HepG2 (cell line): ENCODE results near the gene IPO9. TPM values are rescaled to one million over a fixed set of nuclear protein-coding genes. Genes with fewer than 3 reads are reported as not detected.
A peak's percentile ranks its signal among the peaks of the same experiment; 100 is the strongest.

Experiments used
- AHR ChIP-seq: IDR thresholded peaks from 2 replicates; pipeline ENCODE4 v1.6.1; 2018; ENCODE audit warnings: missing genetic modification reagents, missing compliant biosample characterization
- EEA1 ChIP-seq: sonication (generic); formaldehyde crosslinking; IDR thresholded peaks from 2 replicates; pipeline ENCODE4 v1.5.1; 2020; ENCODE audit warnings: mild to moderate bottlenecking, missing genetic modification reagents, borderline replicate concordance
- ETV6 ChIP-seq: sonication (generic); formaldehyde crosslinking; conservative IDR thresholded peaks from 2 replicates; pipeline ENCODE4 v1.4.0; 2020; ENCODE audit warnings: missing genetic modification reagents
- GABPB1 ChIP-seq: IDR thresholded peaks from 2 replicates; pipeline ENCODE4 v1.6.1; 2016; ENCODE audit warnings: mild to moderate bottlenecking, missing genetic modification reagents, moderate library complexity, missing compliant biosample characterization
- HHEX ChIP-seq: IDR thresholded peaks from 2 replicates; pipeline ENCODE4 v1.6.1; 2016; ENCODE audit warnings: control low read depth
- KDM1A ChIP-seq: IDR thresholded peaks from 2 replicates; pipeline ENCODE4 v1.6.1; 2016; ENCODE audit warnings: missing compliant biosample characterization
- MED1 ChIP-seq: sonication (generic); formaldehyde crosslinking; IDR thresholded peaks from 2 replicates; pipeline ENCODE4 v1.4.0; 2020; ENCODE audit warnings: missing genetic modification reagents
- RBM39 ChIP-seq: fragments of 200-400 bp; formaldehyde crosslinking; IDR thresholded peaks from one replicate; pipeline ENCODE4 v1.6.1; 2018; ENCODE audit warnings: antibody characterized with exemption, mild to moderate bottlenecking, low read depth, low read length; ENCODE audit not compliant: poor library complexity, severe bottlenecking
- SAFB2 ChIP-seq: sonication (generic); formaldehyde crosslinking; IDR thresholded peaks from 2 replicates; pipeline ENCODE4 v1.5.1; 2020; ENCODE audit warnings: missing genetic modification reagents, low read depth, mild to moderate bottlenecking, borderline replicate concordance
- STAT5B ChIP-seq: sonication (generic); formaldehyde crosslinking; IDR thresholded peaks from 2 replicates; pipeline ENCODE4 v1.4.0; 2020; ENCODE audit warnings: missing genetic modification reagents
- TARDBP ChIP-seq: sonication (generic); formaldehyde crosslinking; IDR thresholded peaks from 2 replicates; pipeline ENCODE4 v1.8.0; 2022; ENCODE audit warnings: mild to moderate bottlenecking, missing genetic modification reagents
- ZFY ChIP-seq: sonication (generic); formaldehyde crosslinking; IDR thresholded peaks from 2 replicates; pipeline ENCODE4 v1.4.0; 2020; ENCODE audit warnings: missing genetic modification reagents
- ZNF124 ChIP-seq: sonication (generic); formaldehyde crosslinking; IDR thresholded peaks from 2 replicates; pipeline ENCODE4 v1.4.0; 2020; ENCODE audit warnings: missing genetic modification reagents
- ZNF343 ChIP-seq: sonication (generic); formaldehyde crosslinking; IDR thresholded peaks from 2 replicates; pipeline ENCODE4 v1.4.0; 2020; ENCODE audit warnings: mild to moderate bottlenecking, missing genetic modification reagents
- ZNF777 ChIP-seq: sonication (generic); formaldehyde crosslinking; IDR thresholded peaks from 2 replicates; pipeline ENCODE4 v1.4.0; 2020; ENCODE audit warnings: missing genetic modification reagents
- polyA plus RNA-seq, 8 experiments: library from polyadenylated mRNA; depleted of rRNA in 3 of 8; stranded (reverse) in 7 of 8; unstranded in 1 of 8; fragments of >200 nt; fragmentation: Illumina TruSeq in 4 of 8; extraction: Trizol in 4 of 8; gene quantifications; 2 replicates each; pipeline versions ENCODE4 v1.2.1 to v1.2.3, GENCODE V29; 2011 to 2016; ENCODE audit warnings: low read depth in 4 of 8, missing spikeins in 1 of 8, mixed read lengths in 1 of 8; ENCODE audit not compliant: insufficient read depth in 1 of 8
- total RNA-seq, 5 experiments: library from RNA; depleted of rRNA; stranded (reverse); fragments of >200 nt; fragmentation: Illumina TruSeq; extraction: Trizol; gene quantifications; 2 replicates each; pipeline ENCODE4 v1.2.3, GENCODE V29; 2016; ENCODE audit warnings: low read depth in 1 of 5
- TF ChIP-seq, protein P1 (sequence below): sonication (generic); formaldehyde crosslinking; IDR thresholded peaks from 2 replicates; pipeline ENCODE4 v1.4.0; 2020; ENCODE audit warnings: missing genetic modification reagents
- TF ChIP-seq, protein P2 (sequence below): sonication (generic); formaldehyde crosslinking; IDR thresholded peaks from 2 replicates; pipeline ENCODE4 v1.5.1; 2020; ENCODE audit warnings: missing genetic modification reagents, mild to moderate bottlenecking, borderline replicate concordance
- TF ChIP-seq, protein P3 (sequence below): sonication (generic); formaldehyde crosslinking; IDR thresholded peaks from 2 replicates; pipeline ENCODE4 v1.4.0; 2020; ENCODE audit warnings: missing genetic modification reagents
- TF ChIP-seq, protein P4 (sequence below): sonication (generic); formaldehyde crosslinking; IDR thresholded peaks from 2 replicates; pipeline ENCODE4 v1.4.0; 2020; ENCODE audit warnings: missing genetic modification reagents
- TF ChIP-seq, protein P5 (sequence below): sonication (generic); formaldehyde crosslinking; conservative IDR thresholded peaks from 2 replicates; pipeline ENCODE4 v1.8.1; 2023; ENCODE audit warnings: missing genetic modification reagents

The IPO9 gene
- total and polyA plus RNA-seq, 2 of the 13 experiments (the other 11 are each of a cell fraction or from before 2014, with no cell fraction given), result 31.0 to 34.8 TPM

DNA sequence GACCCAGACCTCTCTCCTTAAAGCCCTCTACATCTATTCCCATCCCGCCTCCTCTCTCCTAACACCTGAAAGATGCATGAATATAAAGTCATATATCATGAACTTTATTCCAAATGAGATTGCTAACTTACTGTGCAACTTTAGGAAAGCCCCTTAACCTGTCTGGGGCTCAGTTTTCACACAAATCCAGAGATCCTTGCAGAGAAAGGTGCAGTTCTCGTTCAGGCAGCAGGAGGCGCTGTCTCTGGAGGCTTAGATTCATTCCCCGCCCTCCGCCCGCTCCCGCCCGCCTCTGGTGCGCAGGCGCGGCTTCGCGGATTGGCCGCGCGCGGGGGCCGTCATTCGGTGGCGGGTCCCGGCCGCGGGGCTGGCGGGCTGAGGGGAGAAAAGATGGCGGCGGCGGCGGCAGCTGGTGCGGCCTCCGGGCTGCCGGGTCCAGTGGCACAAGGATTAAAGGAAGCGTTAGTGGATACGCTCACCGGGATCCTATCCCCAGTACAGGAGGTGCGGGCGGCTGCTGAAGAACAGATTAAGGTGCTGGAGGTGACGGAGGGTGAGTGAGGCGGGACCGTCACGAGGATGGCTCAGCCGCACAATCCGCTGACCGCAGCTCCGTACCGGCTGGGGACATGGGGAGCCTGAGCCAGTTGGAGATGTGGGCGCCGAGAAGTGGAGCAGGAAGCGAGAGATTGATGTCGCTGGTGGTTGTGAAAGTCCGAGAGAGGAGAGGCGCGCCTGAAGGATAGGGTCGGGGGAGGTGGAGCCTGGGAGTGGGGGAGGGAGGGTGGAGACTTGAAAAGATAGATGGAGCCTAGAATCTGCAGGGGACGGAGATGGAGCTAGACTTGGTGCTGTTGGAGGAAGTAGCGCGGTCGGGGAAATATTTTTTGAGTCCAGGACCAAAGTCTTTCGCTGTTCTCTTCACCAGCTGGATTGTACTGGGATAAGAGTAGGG is at the start of gene IPO9 (continued):
- TF ChIP-seq, protein P1, sequence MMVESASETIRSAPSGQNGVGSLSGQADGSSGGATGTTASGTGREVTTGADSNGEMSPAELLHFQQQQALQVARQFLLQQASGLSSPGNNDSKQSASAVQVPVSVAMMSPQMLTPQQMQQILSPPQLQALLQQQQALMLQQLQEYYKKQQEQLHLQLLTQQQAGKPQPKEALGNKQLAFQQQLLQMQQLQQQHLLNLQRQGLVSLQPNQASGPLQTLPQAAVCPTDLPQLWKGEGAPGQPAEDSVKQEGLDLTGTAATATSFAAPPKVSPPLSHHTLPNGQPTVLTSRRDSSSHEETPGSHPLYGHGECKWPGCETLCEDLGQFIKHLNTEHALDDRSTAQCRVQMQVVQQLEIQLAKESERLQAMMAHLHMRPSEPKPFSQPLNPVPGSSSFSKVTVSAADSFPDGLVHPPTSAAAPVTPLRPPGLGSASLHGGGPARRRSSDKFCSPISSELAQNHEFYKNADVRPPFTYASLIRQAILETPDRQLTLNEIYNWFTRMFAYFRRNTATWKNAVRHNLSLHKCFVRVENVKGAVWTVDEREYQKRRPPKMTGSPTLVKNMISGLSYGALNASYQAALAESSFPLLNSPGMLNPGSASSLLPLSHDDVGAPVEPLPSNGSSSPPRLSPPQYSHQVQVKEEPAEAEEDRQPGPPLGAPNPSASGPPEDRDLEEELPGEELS (CRISPR knock-in tag), result peak; percentile 18; the same call in 1 of the 2 replicates
- TF ChIP-seq HHEX (CRISPR knock-in tag), result no peak
- TF ChIP-seq ZNF124 (CRISPR knock-in tag), result 0 out of 2 replicates have a peak, but pooled peaks have one; percentile 19
- TF ChIP-seq ZNF343, result no peak
- no peak for TF ChIP-seq SAFB2
- TF ChIP-seq ETV6 (CRISPR knock-in tag), result peak; percentile 29; the same call in 1 of the 2 replicates
- TF ChIP-seq GABPB1, result peak; percentile 74; the same call in 1 of the 2 replicates
- no peak; the same call in 1 of the 2 replicates for TF ChIP-seq ZNF777
- 0 out of 2 replicates have a peak, but pooled peaks have one; percentile 53 for TF ChIP-seq TARDBP (CRISPR knock-in tag)
- TF ChIP-seq, protein P2, sequence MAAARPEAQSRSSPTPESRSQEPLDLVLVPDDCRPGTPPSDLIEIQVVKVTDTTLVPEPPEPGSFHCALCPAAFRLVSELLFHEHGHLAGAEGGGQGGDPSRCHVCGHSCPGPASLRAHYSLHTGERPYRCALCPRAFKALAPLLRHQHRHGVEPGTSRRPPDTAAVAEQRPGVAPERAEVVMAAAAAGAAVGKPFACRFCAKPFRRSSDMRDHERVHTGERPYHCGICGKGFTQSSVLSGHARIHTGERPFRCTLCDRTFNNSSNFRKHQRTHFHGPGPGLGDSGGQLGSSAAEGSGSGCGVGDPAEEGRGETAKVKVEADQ, result peak; percentile 82
- peak; percentile 82 for TF ChIP-seq ZFY (CRISPR knock-in tag)
- TF ChIP-seq, protein P3, sequence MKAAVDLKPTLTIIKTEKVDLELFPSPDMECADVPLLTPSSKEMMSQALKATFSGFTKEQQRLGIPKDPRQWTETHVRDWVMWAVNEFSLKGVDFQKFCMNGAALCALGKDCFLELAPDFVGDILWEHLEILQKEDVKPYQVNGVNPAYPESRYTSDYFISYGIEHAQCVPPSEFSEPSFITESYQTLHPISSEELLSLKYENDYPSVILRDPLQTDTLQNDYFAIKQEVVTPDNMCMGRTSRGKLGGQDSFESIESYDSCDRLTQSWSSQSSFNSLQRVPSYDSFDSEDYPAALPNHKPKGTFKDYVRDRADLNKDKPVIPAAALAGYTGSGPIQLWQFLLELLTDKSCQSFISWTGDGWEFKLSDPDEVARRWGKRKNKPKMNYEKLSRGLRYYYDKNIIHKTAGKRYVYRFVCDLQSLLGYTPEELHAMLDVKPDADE (CRISPR knock-in tag), result no peak
- peak; percentile 51 for TF ChIP-seq RBM39
- TF ChIP-seq STAT5B (CRISPR knock-in tag), result no peak
- TF ChIP-seq EEA1 (CRISPR knock-in tag), result 0 out of 2 replicates have a peak, but pooled peaks have one; percentile 53
- TF ChIP-seq KDM1A (CRISPR knock-in tag), result peak; percentile 52; the same call in 1 of the 2 replicates
- TF ChIP-seq, protein P4, sequence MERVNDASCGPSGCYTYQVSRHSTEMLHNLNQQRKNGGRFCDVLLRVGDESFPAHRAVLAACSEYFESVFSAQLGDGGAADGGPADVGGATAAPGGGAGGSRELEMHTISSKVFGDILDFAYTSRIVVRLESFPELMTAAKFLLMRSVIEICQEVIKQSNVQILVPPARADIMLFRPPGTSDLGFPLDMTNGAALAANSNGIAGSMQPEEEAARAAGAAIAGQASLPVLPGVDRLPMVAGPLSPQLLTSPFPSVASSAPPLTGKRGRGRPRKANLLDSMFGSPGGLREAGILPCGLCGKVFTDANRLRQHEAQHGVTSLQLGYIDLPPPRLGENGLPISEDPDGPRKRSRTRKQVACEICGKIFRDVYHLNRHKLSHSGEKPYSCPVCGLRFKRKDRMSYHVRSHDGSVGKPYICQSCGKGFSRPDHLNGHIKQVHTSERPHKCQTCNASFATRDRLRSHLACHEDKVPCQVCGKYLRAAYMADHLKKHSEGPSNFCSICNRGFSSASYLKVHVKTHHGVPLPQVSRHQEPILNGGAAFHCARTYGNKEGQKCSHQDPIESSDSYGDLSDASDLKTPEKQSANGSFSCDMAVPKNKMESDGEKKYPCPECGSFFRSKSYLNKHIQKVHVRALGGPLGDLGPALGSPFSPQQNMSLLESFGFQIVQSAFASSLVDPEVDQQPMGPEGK (CRISPR knock-in tag), result peak; percentile 15; the same call in 1 of the 2 replicates
- no peak for TF ChIP-seq AHR
- TF ChIP-seq, protein P5, sequence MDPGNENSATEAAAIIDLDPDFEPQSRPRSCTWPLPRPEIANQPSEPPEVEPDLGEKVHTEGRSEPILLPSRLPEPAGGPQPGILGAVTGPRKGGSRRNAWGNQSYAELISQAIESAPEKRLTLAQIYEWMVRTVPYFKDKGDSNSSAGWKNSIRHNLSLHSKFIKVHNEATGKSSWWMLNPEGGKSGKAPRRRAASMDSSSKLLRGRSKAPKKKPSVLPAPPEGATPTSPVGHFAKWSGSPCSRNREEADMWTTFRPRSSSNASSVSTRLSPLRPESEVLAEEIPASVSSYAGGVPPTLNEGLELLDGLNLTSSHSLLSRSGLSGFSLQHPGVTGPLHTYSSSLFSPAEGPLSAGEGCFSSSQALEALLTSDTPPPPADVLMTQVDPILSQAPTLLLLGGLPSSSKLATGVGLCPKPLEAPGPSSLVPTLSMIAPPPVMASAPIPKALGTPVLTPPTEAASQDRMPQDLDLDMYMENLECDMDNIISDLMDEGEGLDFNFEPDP, result no peak
- peak; percentile 38; the same call in 1 of the 2 replicates for TF ChIP-seq MED1 (CRISPR knock-in tag)
